ENCODE results near the gene DCC.

DCC gene

GRCh38 chr18:52541056-52541455 is 201.1 kb downstream of the DCC start:
- Mint-ChIP-seq H3K27me3 (ENCODE audit: low read depth) (peaks cover 7% of the 10 kb centered on the region), H3K9me3 (no peaks in the 10 kb centered on the region), H3K4me3 (no peak overlapping the region), H3K36me3 (ENCODE audit: low read depth) (no peaks in the 10 kb centered on the region), H3K4me1 (no peaks in the 10 kb centered on the region), H3K27ac (no peak overlapping the region)
- TF ChIP-seq, protein P1, sequence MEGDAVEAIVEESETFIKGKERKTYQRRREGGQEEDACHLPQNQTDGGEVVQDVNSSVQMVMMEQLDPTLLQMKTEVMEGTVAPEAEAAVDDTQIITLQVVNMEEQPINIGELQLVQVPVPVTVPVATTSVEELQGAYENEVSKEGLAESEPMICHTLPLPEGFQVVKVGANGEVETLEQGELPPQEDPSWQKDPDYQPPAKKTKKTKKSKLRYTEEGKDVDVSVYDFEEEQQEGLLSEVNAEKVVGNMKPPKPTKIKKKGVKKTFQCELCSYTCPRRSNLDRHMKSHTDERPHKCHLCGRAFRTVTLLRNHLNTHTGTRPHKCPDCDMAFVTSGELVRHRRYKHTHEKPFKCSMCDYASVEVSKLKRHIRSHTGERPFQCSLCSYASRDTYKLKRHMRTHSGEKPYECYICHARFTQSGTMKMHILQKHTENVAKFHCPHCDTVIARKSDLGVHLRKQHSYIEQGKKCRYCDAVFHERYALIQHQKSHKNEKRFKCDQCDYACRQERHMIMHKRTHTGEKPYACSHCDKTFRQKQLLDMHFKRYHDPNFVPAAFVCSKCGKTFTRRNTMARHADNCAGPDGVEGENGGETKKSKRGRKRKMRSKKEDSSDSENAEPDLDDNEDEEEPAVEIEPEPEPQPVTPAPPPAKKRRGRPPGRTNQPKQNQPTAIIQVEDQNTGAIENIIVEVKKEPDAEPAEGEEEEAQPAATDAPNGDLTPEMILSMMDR (IDR thresholded peaks at IDR 0.05; ENCODE audit: unreplicated experiment in 3 of 3): no peak

DNA sequence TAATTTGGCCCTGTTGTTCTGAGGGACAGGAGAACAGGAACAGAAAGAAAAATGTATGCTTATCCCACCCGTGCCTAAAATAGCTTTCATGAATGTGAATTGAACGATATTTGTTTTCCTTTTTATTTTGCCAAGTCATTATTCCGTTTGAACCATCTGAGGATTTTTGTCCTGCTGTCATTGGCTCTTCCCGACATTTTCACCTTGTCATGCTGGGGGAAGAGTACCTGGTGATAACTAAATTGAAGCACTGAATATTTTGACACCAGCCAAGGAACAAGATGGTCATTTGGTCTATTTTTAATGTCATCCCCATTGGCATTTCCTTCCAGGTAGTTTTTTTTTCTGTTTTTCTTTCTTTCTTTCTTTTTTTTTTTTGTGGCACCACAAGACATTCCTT is 204.1 kb downstream of the DCC start:
- TF ChIP-seq, protein P1 (IDR thresholded peaks at IDR 0.05; ENCODE audit: unreplicated experiment in 3 of 3): no peak
- Mint-ChIP-seq H3K4me1 (no peaks in the 10 kb centered on the region), H3K36me3 (ENCODE audit: low read depth) (no peaks in the 10 kb centered on the region), H3K27me3 (ENCODE audit: low read depth) (peaks cover 7% of the 10 kb centered on the region), H3K27ac (no peak overlapping the region), H3K4me3 (no peak overlapping the region), H3K9me3 (no peaks in the 10 kb centered on the region)

GRCh38 chr18:52546686-52547346 is 206.8 kb downstream of the DCC start:
- Mint-ChIP-seq H3K9me3 (no peaks in the 10 kb centered on the region), H3K27ac (no peak overlapping the region), H3K4me3 (no peak overlapping the region), H3K36me3 (ENCODE audit: low read depth) (no peaks in the 10 kb centered on the region), H3K4me1 (no peaks in the 10 kb centered on the region), H3K27me3 (ENCODE audit: low read depth) (peaks cover 7% of the 10 kb centered on the region)
- TF ChIP-seq, protein P1 (IDR thresholded peaks at IDR 0.05; ENCODE audit: unreplicated experiment in 3 of 3): no peak

GRCh38 chr18:52553441-52553840 is 213.4 kb downstream of the DCC start:
- Mint-ChIP-seq H3K27ac (no peak overlapping the region), H3K4me1 (no peaks in the 10 kb centered on the region), H3K4me3 (no peak overlapping the region), H3K9me3 (no peaks in the 10 kb centered on the region), H3K27me3 (ENCODE audit: low read depth) (peaks cover 4% of the 10 kb centered on the region), H3K36me3 (ENCODE audit: low read depth) (no peaks in the 10 kb centered on the region)
- TF ChIP-seq, protein P1 (IDR thresholded peaks at IDR 0.05; ENCODE audit: unreplicated experiment in 3 of 3): no peak

DNA sequence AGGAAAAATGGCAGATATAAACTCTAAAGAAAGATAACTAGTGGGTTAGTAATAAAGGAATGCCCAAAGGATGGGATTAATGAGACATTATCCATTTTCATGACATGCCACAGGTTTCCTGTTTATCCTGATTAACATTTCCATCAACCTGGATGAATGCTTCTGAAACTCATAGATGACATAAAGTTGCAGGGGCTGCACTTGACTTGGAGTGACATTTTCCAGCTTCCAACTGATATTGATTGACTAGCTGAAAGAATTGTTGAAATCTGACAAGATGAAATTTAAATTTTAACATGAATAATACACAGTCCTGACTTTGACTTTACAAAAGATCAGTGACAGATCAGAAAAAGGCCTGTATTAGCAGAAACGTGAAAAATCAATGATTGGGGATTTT is 214.2 kb downstream of the DCC start:
- Mint-ChIP-seq H3K4me1 (no peaks in the 10 kb centered on the region), H3K27me3 (ENCODE audit: low read depth) (peaks cover 4% of the 10 kb centered on the region), H3K9me3 (no peaks in the 10 kb centered on the region), H3K27ac (no peak overlapping the region), H3K36me3 (ENCODE audit: low read depth) (no peaks in the 10 kb centered on the region), H3K4me3 (no peak overlapping the region)
- TF ChIP-seq, protein P1 (IDR thresholded peaks at IDR 0.05; ENCODE audit: unreplicated experiment in 3 of 3): no peak

- H3K9me3 Mint-ChIP-seq: no peaks in the 10 kb centered on the region
- H3K36me3 Mint-ChIP-seq (ENCODE audit: low read depth): no peaks in the 10 kb centered on the region
- H3K4me1 Mint-ChIP-seq: peaks cover 6% of the 10 kb centered on the region
- TF ChIP-seq, protein P1 (IDR thresholded peaks at IDR 0.05; ENCODE audit: unreplicated experiment in 3 of 3): no peak
- no peak overlapping the region for H3K4me3 Mint-ChIP-seq
- no peak overlapping the region for H3K27ac Mint-ChIP-seq
- no peaks in the 10 kb centered on the region for H3K27me3 Mint-ChIP-seq (ENCODE audit: low read depth)
These were observed 227.4 kb downstream of the DCC start for GRCh38 chr18:52567360-52567759.

Measured in nephron (organoid).